ENCODE measurements around the gene AKAP8L. TPM values are rescaled to one million over a fixed set of nuclear protein-coding genes. Genes with fewer than 3 reads are reported as not detected.
A peak's percentile ranks its signal among the peaks of the same experiment; 100 is the strongest.

Gene AKAP8L
- total and polyA plus RNA-seq, 10 of the 15 experiments (the other 5 are each of a cell fraction or from before 2014, with no cell fraction given): 0.66 to 64.3 (median 40.0) TPM

DNA sequence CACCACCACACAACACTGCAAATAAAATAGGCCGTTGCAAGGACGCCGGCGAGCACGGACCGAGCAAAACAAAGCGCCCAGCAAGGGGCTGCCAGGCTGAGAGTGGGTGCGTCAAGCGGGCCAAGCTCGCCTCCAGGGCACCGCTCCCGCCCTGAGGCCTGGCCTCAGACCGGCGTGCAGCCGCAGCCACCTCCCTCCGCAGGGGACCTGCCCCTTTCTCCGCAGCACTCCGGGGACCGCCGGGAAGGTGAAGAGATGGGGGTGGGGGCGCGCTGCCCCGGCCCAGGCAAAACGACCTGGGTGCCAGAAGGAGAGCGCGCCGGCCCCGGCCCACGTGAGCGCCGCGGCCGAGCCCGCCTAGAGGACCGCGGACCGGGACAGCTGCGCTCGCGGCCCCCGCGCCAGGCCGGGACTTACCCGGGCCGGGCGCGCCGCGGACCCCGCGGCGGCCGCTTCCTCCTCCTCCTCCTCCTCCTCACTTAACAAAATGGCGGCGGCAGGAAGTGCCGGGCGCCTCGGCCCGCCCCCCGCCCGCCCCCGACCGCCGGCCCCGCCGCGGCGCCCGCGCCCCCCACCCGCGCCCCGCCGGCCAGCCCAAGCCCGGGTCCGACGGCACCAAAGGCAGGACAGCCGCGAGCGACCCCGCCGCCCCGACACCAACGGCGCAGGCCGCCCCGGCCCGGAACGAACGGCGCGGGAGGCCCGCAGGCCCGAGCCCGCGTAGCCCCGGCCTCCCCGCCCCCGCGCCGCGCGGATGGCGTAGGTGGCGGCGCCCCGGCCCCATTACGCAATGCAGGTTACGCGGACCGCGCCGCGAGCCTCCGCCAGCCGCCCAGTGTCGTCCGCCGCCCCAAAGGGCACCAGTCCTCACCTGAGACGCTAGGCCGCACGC lies 87.1 kb downstream of the AKAP8L start (continued):
- TF ChIP-seq CTCF (IDR thresholded peaks at IDR 0.05 in 2 of 3, conservative IDR thresholded peaks at IDR 0.05 in 1 of 3; ENCODE audit: control insufficient read depth in 2 of 3, extremely low read depth in 1 of 3, insufficient read depth in 1 of 3, low read depth in 3 of 3, low read length in 3 of 3): no peak
- TF ChIP-seq ETV6 (conservative IDR thresholded peaks at IDR 0.05 in 1 of 2, IDR thresholded peaks at IDR 0.05 in 1 of 2; ENCODE audit: borderline replicate concordance in 1 of 2, low read depth in 1 of 2): no peak; a peak in 1 of 4 replicates
- TF ChIP-seq YBX1 (IDR thresholded peaks at IDR 0.05): no peak
- TF ChIP-seq SMAD1 (IDR thresholded peaks at IDR 0.05; ENCODE audit: low read depth, partially characterized antibody): no peak
- peak; percentile 85 for TF ChIP-seq LARP7 (IDR thresholded peaks at IDR 0.05)
- TF ChIP-seq BHLHE40 (IDR thresholded peaks at IDR 0.05; ENCODE audit: borderline replicate concordance in 1 of 2, low read depth in 2 of 2, low read length in 1 of 2): peak in 1 of 2 experiments; percentile 51; a peak in 2 of 4 replicates
- TF ChIP-seq WRNIP1 (IDR thresholded peaks at IDR 0.05; ENCODE audit: borderline replicate concordance, low read depth, low read length): no peak

- no peak overlapping the region for H2AFZ ChIP-seq (ENCODE audit: control insufficient read depth, low read depth, low read length)
- H3K9ac ChIP-seq (ENCODE audit: control insufficient read depth, insufficient read depth, low read length): peak overlapping the region; percentile 76
- peak overlapping the region; percentile 90 for H3K27ac ChIP-seq (ENCODE audit: control insufficient read depth, insufficient read depth)
- DNase-seq (ENCODE audit: low read depth, low spot score) (no peak), FAIRE-seq (no peak), ATAC-seq (peak; percentile 32)
- POLR2A ChIA-PET: interaction anchor here (0.6 to 1.2 kb wide), 4 partner anchors 10 to 54 kb away, joined by 3 to 5 read pairs (median 4); no protein-coding TSS in a partner anchor
- SMC1A ChIA-PET (ENCODE audit: uncharacterized antibody, unreplicated experiment): no interaction called here
- in situ Hi-C loops (cut with MboI) (no loop called here), intact Hi-C loops (cut with micrococcal nuclease; ENCODE audit: unreplicated experiment) (loop anchor here (2.0 to 5.0 kb wide), 2 partner anchors 39 to 48 kb away; partner anchors contain the start of gene AKAP8)
- TF ChIP-seq RAD51 (IDR thresholded peaks at IDR 0.05) (0 out of 2 replicates have a peak, but pooled peaks have one; percentile 20), POLR2AphosphoS2 (IDR thresholded peaks at IDR 0.05; ENCODE audit: low read depth, low read length) (no peak)
- peaks cover 72% of the 10 kb centered on the region for H3K79me2 ChIP-seq (ENCODE audit: control insufficient read depth, insufficient read depth, low read length)
- H3K4me1 ChIP-seq (ENCODE audit: control insufficient read depth, insufficient read depth, low read length): peaks cover 17% of the 10 kb centered on the region
- BruUV-seq (replicated peaks): no TSS peak
- RAD21 ChIA-PET (ENCODE audit: unreplicated experiment): interaction anchor here (2.2 to 3.5 kb wide), 2 partner anchors 48 kb away, joined by 7 to 41 read pairs; partner anchors contain the start of gene AKAP8
- H4K20me1 ChIP-seq (ENCODE audit: control insufficient read depth, insufficient read depth): peaks cover 11% of the 10 kb centered on the region
- no peaks in the 10 kb centered on the region for H3K27me3 ChIP-seq (replicated peaks in 1 of 2; ENCODE audit: control insufficient read depth in 2 of 2, insufficient read depth in 2 of 2, low read length in 1 of 2)
- H3K4me3 ChIP-seq: peak overlapping the region; percentile 91
- no peaks in the 10 kb centered on the region; a peak in 1 of 4 replicates for H3K36me3 ChIP-seq (ENCODE audit: control insufficient read depth in 2 of 2, insufficient read depth in 2 of 2, low read length in 1 of 2)
- H3K4me2 ChIP-seq (ENCODE audit: control insufficient read depth, insufficient read depth): peak overlapping the region; percentile 86
- no peaks in the 10 kb centered on the region for H3K9me3 ChIP-seq (replicated peaks; ENCODE audit: control insufficient read depth, insufficient read depth, low read length)
- WGBS (ENCODE audit: insufficient coverage, insufficient replicate concordance, low lambda C conversion rate, missing lambda C conversion rate): under 1% methylated on average over 17 of the region's 17 CpGs
- CTCF ChIA-PET: no interaction called here
These were observed 87.9 kb downstream of the AKAP8L start for GRCh38 chr19:15330801-15331418.
